Keratinocyte (primary cell): ENCODE results near the gene NAXD. TPM values are rescaled to one million over a fixed set of nuclear protein-coding genes. Genes with fewer than 3 reads are reported as not detected.

Source experiments
- DNase-seq: peaks from one replicate; pipeline ENCODE4 v3.0.0-alpha.2; 2011; ENCODE audit warnings: low read depth, missing footprints, low spot score
- FAIRE-seq: peaks from 2 replicates; lab custom pipeline; 2011; peaks lifted over from hg19 to GRCh38; lab: Jason Lieb, UNC
- H2AFZ ChIP-seq: 2 replicates; pipeline ENCODE4 v1.6.0; 2012; ENCODE audit warnings: low read length, control low read depth, inconsistent platforms; ENCODE audit not compliant: control insufficient read depth
- H3K27ac ChIP-seq: 2 replicates; pipeline ENCODE4 v1.5.1; 2011; ENCODE audit warnings: low read length; ENCODE audit not compliant: control insufficient read depth, insufficient read depth
- H3K27me3 ChIP-seq: 3 replicates; pipeline ENCODE4 v1.6.0; 2011; ENCODE audit warnings: low read length; ENCODE audit not compliant: control insufficient read depth, insufficient read depth; ENCODE audit errors: extremely low read depth
- H3K36me3 ChIP-seq, 2 experiments: 2 replicates in 1 of 2; 3 replicates in 1 of 2; pipeline ENCODE4 v1.5.1; 2011; ENCODE audit warnings: low read length in 2 of 2, mild to moderate bottlenecking in 1 of 2; ENCODE audit not compliant: control insufficient read depth in 2 of 2, insufficient read depth in 2 of 2; ENCODE audit errors: extremely low read depth in 1 of 2
- H3K4me1 ChIP-seq: 3 replicates; pipeline ENCODE4 v1.5.1; 2011; ENCODE audit warnings: low read length; ENCODE audit not compliant: control insufficient read depth, insufficient read depth; ENCODE audit errors: extremely low read depth
- H3K4me2 ChIP-seq: 3 replicates; pipeline ENCODE4 v1.6.0; 2011; ENCODE audit warnings: low read depth, low read length; ENCODE audit not compliant: control insufficient read depth, insufficient read depth; ENCODE audit errors: extremely low read depth
- H3K4me3 ChIP-seq, 3 experiments: fragments of 200-600 bp in 1 of 3; sonication (generic) in 1 of 3; 2 replicates in 2 of 3; 3 replicates in 1 of 3; pipeline ENCODE4 v1.5.1; 2011 to 2016; ENCODE audit warnings: low read length in 3 of 3, mild to moderate bottlenecking in 3 of 3, control low read depth in 2 of 3, inconsistent platforms in 1 of 3, low read depth in 1 of 3, mixed read lengths in 1 of 3, mixed run types in 1 of 3, moderate library complexity in 1 of 3; ENCODE audit not compliant: control insufficient read depth in 2 of 3, insufficient read depth in 2 of 3; ENCODE audit errors: extremely low read depth in 1 of 3
- H3K79me2 ChIP-seq: 2 replicates; pipeline ENCODE4 v1.6.0; 2012; ENCODE audit warnings: low read length; ENCODE audit not compliant: control insufficient read depth, insufficient read depth
- H3K9ac ChIP-seq: 3 replicates; pipeline ENCODE4 v1.6.0; 2011; ENCODE audit warnings: low read length; ENCODE audit not compliant: control insufficient read depth, insufficient read depth; ENCODE audit errors: extremely low read depth
- H3K9me1 ChIP-seq: 3 replicates; pipeline ENCODE4 v1.6.0; 2011; ENCODE audit warnings: low read length; ENCODE audit not compliant: control insufficient read depth, insufficient read depth; ENCODE audit errors: extremely low read depth
- H3K9me3 ChIP-seq: 2 replicates; pipeline ENCODE4 v1.5.1; 2012; ENCODE audit warnings: low read depth, low read length; ENCODE audit not compliant: control insufficient read depth
- H4K20me1 ChIP-seq: 3 replicates; pipeline ENCODE4 v1.6.0; 2011; ENCODE audit warnings: low read length; ENCODE audit not compliant: control insufficient read depth, insufficient read depth; ENCODE audit errors: extremely low read depth
- EZH2 ChIP-seq: IDR thresholded peaks from one replicate; pipeline ENCODE4 v1.6.1; 2012; ENCODE audit warnings: inconsistent platforms, mild to moderate bottlenecking, low read length, moderate library complexity
- dilution Hi-C: fragments of 300-500 bp; cut with MboI; formaldehyde crosslinking; loops from one replicate; pipeline ENCODE4 v1.7.0; 2020; ENCODE audit warnings: low sequenced_read_pairs; ENCODE audit not compliant: extremely low pct_ligation_motif_present
- polyA plus RNA-seq, 5 experiments: library from polyadenylated mRNA; depleted of rRNA in 3 of 5; stranded (reverse) in 3 of 5; stranded (forward) in 1 of 5; unstranded in 1 of 5; fragments of >200 nt; gene quantifications; 1 replicate in 1 of 5; 2 replicates in 3 of 5; 3 replicates in 1 of 5; pipeline versions ENCODE4 v1.2.1 to v1.2.3, GENCODE V29; 2011 to 2012; ENCODE audit warnings: missing spikeins in 2 of 5, low read depth in 1 of 5, low replicate concordance in 1 of 5
- TF ChIP-seq, protein P1 (sequence below), 3 experiments: IDR thresholded peaks in 1 of 3; conservative IDR thresholded peaks in 1 of 3; optimal IDR thresholded peaks in 1 of 3; 2 replicates in 2 of 3; 3 replicates in 1 of 3; pipeline versions ENCODE3 to v1.5.1; 2011; ENCODE audit warnings: low read length in 3 of 3, mild to moderate bottlenecking in 3 of 3, moderate library complexity in 2 of 3, control low read depth in 1 of 3, inconsistent platforms in 1 of 3; ENCODE audit not compliant: insufficient read depth in 2 of 3; ENCODE audit errors: extremely low read depth in 1 of 3

Gene NAXD
- polyA plus RNA-seq, 1 donor (not counting 4 experiments of a cell fraction or from before 2014, with no cell fraction given), result 18.0 TPM

DNA sequence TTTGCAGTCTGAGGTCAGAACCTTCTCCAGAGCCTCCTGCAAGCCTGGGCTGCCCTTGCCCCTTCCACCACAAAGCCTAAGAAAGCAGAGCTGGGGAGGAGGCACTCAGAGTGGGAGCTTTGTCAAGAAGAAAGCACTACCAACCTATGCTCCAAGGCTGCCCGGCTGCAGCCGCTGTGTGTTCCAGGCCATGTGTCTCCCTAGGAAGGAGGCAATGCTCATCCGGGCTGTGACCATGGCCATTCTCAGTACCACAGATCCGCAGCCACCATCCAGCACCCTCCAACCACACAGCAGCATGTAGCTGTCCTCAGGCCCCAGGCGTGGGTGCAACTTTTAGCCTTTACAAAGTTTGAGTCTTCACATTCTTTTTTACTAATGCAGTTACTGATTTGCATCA is 68.6 kb downstream of the NAXD start:
- no peak overlapping the region for H3K9ac ChIP-seq
- DNase-seq (no peak), FAIRE-seq (no peak)
- TF ChIP-seq, protein P1, sequence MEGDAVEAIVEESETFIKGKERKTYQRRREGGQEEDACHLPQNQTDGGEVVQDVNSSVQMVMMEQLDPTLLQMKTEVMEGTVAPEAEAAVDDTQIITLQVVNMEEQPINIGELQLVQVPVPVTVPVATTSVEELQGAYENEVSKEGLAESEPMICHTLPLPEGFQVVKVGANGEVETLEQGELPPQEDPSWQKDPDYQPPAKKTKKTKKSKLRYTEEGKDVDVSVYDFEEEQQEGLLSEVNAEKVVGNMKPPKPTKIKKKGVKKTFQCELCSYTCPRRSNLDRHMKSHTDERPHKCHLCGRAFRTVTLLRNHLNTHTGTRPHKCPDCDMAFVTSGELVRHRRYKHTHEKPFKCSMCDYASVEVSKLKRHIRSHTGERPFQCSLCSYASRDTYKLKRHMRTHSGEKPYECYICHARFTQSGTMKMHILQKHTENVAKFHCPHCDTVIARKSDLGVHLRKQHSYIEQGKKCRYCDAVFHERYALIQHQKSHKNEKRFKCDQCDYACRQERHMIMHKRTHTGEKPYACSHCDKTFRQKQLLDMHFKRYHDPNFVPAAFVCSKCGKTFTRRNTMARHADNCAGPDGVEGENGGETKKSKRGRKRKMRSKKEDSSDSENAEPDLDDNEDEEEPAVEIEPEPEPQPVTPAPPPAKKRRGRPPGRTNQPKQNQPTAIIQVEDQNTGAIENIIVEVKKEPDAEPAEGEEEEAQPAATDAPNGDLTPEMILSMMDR (optimal IDR thresholded peaks at IDR 0.05 in 1 of 3, IDR thresholded peaks at IDR 0.05 in 1 of 3, conservative IDR thresholded peaks at IDR 0.05 in 1 of 3; ENCODE audit: extremely low read depth in 1 of 3, insufficient read depth in 2 of 3, low read length in 3 of 3), result no peak
- TF ChIP-seq EZH2, result no peak
- no peak overlapping the region for H3K4me3 ChIP-seq
- H2AFZ ChIP-seq, result no peak overlapping the region
- H3K4me2 ChIP-seq, result no peak overlapping the region
- H3K36me3 ChIP-seq, result peaks cover 41 to 44% of the 10 kb centered on the region in 2 experiments
- H3K79me2 ChIP-seq, result no peaks in the 10 kb centered on the region
- dilution Hi-C loops, result no loop called here
- no peaks in the 10 kb centered on the region for H4K20me1 ChIP-seq
- no peaks in the 10 kb centered on the region for H3K9me1 ChIP-seq
- no peak overlapping the region for H3K27ac ChIP-seq
- no peaks in the 10 kb centered on the region for H3K4me1 ChIP-seq
- no peaks in the 10 kb centered on the region for H3K27me3 ChIP-seq
- no peaks in the 10 kb centered on the region for H3K9me3 ChIP-seq

- no peak for FAIRE-seq
Measured at GRCh38 chr13:110684388-110685056, 69.2 kb downstream of the NAXD start.

More at GRCh38 chr13:110684388-110685056, 69.2 kb downstream of the NAXD start:
- Histone ChIP-seq H3K4me2 (no peak overlapping the region), H3K9ac (no peak overlapping the region), H4K20me1 (no peaks in the 10 kb centered on the region), H2AFZ (no peak overlapping the region), H3K79me2 (no peaks in the 10 kb centered on the region), H3K9me3 (no peaks in the 10 kb centered on the region), H3K27ac (no peak overlapping the region), H3K27me3 (no peaks in the 10 kb centered on the region), H3K9me1 (no peaks in the 10 kb centered on the region), H3K4me1 (no peaks in the 10 kb centered on the region), H3K4me3 (no peak overlapping the region), H3K36me3 (peaks cover 42 to 46% of the 10 kb centered on the region in 2 experiments)
- dilution Hi-C loops, result no loop called here
- TF ChIP-seq, protein P1 (optimal IDR thresholded peaks at IDR 0.05 in 1 of 3, IDR thresholded peaks at IDR 0.05 in 1 of 3, conservative IDR thresholded peaks at IDR 0.05 in 1 of 3; ENCODE audit: extremely low read depth in 1 of 3, insufficient read depth in 2 of 3, low read length in 3 of 3), result no peak
- TF ChIP-seq EZH2, result no peak
- no peak for DNase-seq
